ENCODE data around the gene OR5D18.
"Not testable (repeated sequence)": the region's sequence is repeated elsewhere in the genome, so short reads cannot be mapped to it uniquely, and the experiment has no call there.

OR5D18 gene

GRCh38 chr11:55819330-55819729 lies at the start of gene OR5D18:
OR5D18 (plus strand) TSS chr11:55819630; CDS start chr11:55819630, 0 bp downstream.
- no peak for DNase-seq

- no peak for DNase-seq
Measured at GRCh38 chr11:55773138-55773537, 46.3 kb upstream of the OR5D18 start, which contains the start of gene OR5D13. OR5D13 (plus strand) TSS chr11:55773438; CDS start chr11:55773438, 0 bp downstream.

- DNase-seq: no peak
Measured at GRCh38 chr11:55791606-55792005, 27.8 kb upstream of the OR5D18 start.

GRCh38 chr11:55793321-55793720 lies 26.1 kb upstream of the OR5D18 start:
- DNase-seq: no peak

GRCh38 chr11:55795256-55795655 lies 24.2 kb upstream of the OR5D18 start, which contains the start of gene OR5D14:
OR5D14 (plus strand) TSS chr11:55795556; CDS start chr11:55795556, 0 bp downstream.
- no peak for DNase-seq

GRCh38 chr11:55806248-55806647 lies 13.2 kb upstream of the OR5D18 start:
- no peak for DNase-seq

- DNase-seq: no peak
Measured at GRCh38 chr11:55811067-55811466, 8.4 kb upstream of the OR5D18 start, which contains the start of gene OR5L1. OR5L1 (plus strand) TSS chr11:55811367; CDS start chr11:55811467, 100 bp downstream.

- DNase-seq: no peak
Measured at GRCh38 chr11:55826919-55827318, 7.5 kb downstream of the OR5D18 start, which contains the start of gene OR5L2. OR5L2 (plus strand) TSS chr11:55827219; CDS start chr11:55827219, 0 bp downstream.

GRCh38 chr11:55838452-55838851 lies 19.0 kb downstream of the OR5D18 start, which contains the start of gene OR5D16:
OR5D16 (plus strand) TSS chr11:55838752; CDS start chr11:55838752, 0 bp downstream.
- no peak for DNase-seq

GRCh38 chr11:55847453-55847852 lies 28.0 kb downstream of the OR5D18 start:
- no peak for DNase-seq

- no peak for DNase-seq
Measured at GRCh38 chr11:55849037-55849436, 29.6 kb downstream of the OR5D18 start.

- DNase-seq: no peak
Measured at GRCh38 chr11:55852141-55852540, 32.7 kb downstream of the OR5D18 start.

GRCh38 chr11:55854704-55855103 lies 35.3 kb downstream of the OR5D18 start:
- DNase-seq: no peak

GRCh38 chr11:55867354-55867753 lies 47.9 kb downstream of the OR5D18 start:
- not testable (repeated sequence) for DNase-seq

Measured in NCI-H2171 treated with DMSO at 0.1 percent for 48 hours (cell line).